GM18505 (cell line): Measurements from ENCODE around the gene AGPAT2.

ENCODE experiments used
- ATAC-seq: cut with Tn5 transposase; IDR thresholded peaks from one replicate; pipeline ENCODE4 v1.9.1; 2021; ENCODE audit not compliant: unreplicated experiment
- POLR2A ChIP-seq: IDR thresholded peaks from 4 replicates; pipeline ENCODE4 v1.6.1; 2011; ENCODE audit warnings: borderline replicate concordance; ENCODE audit not compliant: insufficient read depth, insufficient read length; ENCODE audit errors: extremely low read depth

The AGPAT2 gene

GRCh38 chr9:136656795-136657611, 30.3 kb downstream of the AGPAT2 start:
- TF ChIP-seq POLR2A = no peak
- ATAC-seq = no peak

- no peak for ATAC-seq
- TF ChIP-seq POLR2A = no peak
Observed at GRCh38 chr9:136656183-136656738, 31.0 kb downstream of the AGPAT2 start.

GRCh38 chr9:136655536-136656182, 31.6 kb downstream of the AGPAT2 start:
- no peak for TF ChIP-seq POLR2A
- no peak for ATAC-seq

GRCh38 chr9:136654820-136655535, 32.3 kb downstream of the AGPAT2 start:
- ATAC-seq = no peak
- TF ChIP-seq POLR2A = no peak

GRCh38 chr9:136653323-136654079, 33.8 kb downstream of the AGPAT2 start:
- ATAC-seq = no peak
- no peak for TF ChIP-seq POLR2A

- TF ChIP-seq POLR2A = no peak
- no peak for ATAC-seq
Observed at GRCh38 chr9:136651860-136652259, 35.4 kb downstream of the AGPAT2 start.

GRCh38 chr9:136650648-136651047, 36.6 kb downstream of the AGPAT2 start:
- TF ChIP-seq POLR2A = no peak
- ATAC-seq = no peak

GRCh38 chr9:136650021-136650420, 37.2 kb downstream of the AGPAT2 start:
- TF ChIP-seq POLR2A = no peak
- ATAC-seq = no peak

- no peak for ATAC-seq
- TF ChIP-seq POLR2A = no peak
Observed at GRCh38 chr9:136648751-136649150, 38.5 kb downstream of the AGPAT2 start.

GRCh38 chr9:136646827-136647711, 40.2 kb downstream of the AGPAT2 start:
- no peak for ATAC-seq
- TF ChIP-seq POLR2A = no peak

GRCh38 chr9:136645903-136646754, 41.1 kb downstream of the AGPAT2 start:
- no peak for TF ChIP-seq POLR2A
- no peak for ATAC-seq
